ENCODE results near the gene GAB3.

- TF ChIP-seq RCOR1 (IDR thresholded peaks at IDR 0.05; ENCODE audit: low read length) (no peak), SMC3 (IDR thresholded peaks at IDR 0.05; ENCODE audit: low read depth, low read length) (no peak), MXI1 (IDR thresholded peaks at IDR 0.05; ENCODE audit: low read depth, low read length) (no peak), CTCF (IDR thresholded peaks at IDR 0.05) (no peak), MEF2A (IDR thresholded peaks at IDR 0.05; ENCODE audit: borderline replicate concordance, low read depth) (no peak), CHD2 (IDR thresholded peaks at IDR 0.05; ENCODE audit: low read length, partially characterized antibody) (no peak), EP300 (IDR thresholded peaks at IDR 0.05; ENCODE audit: borderline replicate concordance in 1 of 2, low read depth in 1 of 2, low read length in 1 of 2) (no peak), RXRA (IDR thresholded peaks at IDR 0.05; ENCODE audit: borderline replicate concordance, low read depth) (no peak), MAX (IDR thresholded peaks at IDR 0.05; ENCODE audit: low read depth) (no peak), NRF1 (IDR thresholded peaks at IDR 0.05; ENCODE audit: low read depth, low read length) (no peak), USF2 (IDR thresholded peaks at IDR 0.05; ENCODE audit: borderline replicate concordance, low read depth, low read length) (no peak)
Measured at GRCh38 chrX:154724993-154725756, 25.7 kb downstream of the GAB3 start.

Data from SK-N-SH (cell line).